Measurements from ENCODE around the gene DDTL. TPM values are rescaled to one million over a fixed set of nuclear protein-coding genes. Genes with fewer than 3 reads are reported as not detected.
A peak's percentile ranks its signal among the peaks of the same experiment; 100 is the strongest.
"Not testable (repeated sequence)": the region's sequence is repeated elsewhere in the genome, so short reads cannot be mapped to it uniquely, and the experiment has no call there.

The DDTL gene
- total RNA-seq (2013): 3.2 TPM
- under 1 TPM in 2 of 3 donors, not detected in 1; 0.25 to 0.41 TPM for polyA plus RNA-seq
- polyA minus RNA-seq: 0.42 TPM in 1 of 2 replicates, not detected in the other
- 0 to 1.1 (median 0.67) reads per million in 11 experiments for total RNA-seq

DNA sequence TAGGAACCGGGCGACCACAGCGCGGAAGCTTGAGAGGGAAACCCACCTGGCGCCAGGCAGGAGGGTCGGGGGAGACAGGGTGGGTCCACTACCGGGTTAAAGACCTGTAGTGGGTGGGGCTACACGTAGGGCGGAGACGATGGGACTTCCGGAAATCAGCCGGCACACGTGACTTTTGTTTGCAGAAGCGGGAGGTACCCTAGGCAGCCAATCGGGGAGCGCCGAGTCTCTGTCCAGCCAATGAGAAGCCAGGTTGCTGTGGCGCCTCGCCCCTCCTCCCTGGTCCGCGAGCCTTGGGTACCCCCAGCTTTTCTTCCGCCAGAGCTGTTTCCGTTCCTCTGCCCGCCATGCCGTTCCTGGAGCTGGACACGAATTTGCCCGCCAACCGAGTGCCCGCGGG, at the start of gene DDTL:
TSS of gene DDTL (plus strand) at position 321 of the 400 bp plus-strand sequence. CDS start at position 348, 27 bp downstream.
- intact Hi-C loops (cut with micrococcal nuclease); H2AFZ ChIP-seq (ENCODE audit: insufficient read depth, low read depth, low read length, poor library complexity, severe bottlenecking); H3K27ac Mint-ChIP-seq; H3K4me1 Mint-ChIP-seq; H3K4me1 ChIP-seq (ENCODE audit: control insufficient read depth in 1 of 2, insufficient read depth in 2 of 2, low read length in 2 of 2); H3K4me2 ChIP-seq (replicated peaks; ENCODE audit: extremely low read depth, low read length, poor library complexity, severe bottlenecking); H3K27me3 Mint-ChIP-seq (ENCODE audit: low read depth in 3 of 3); DNase-seq; H3K4me3 Mint-ChIP-seq; H3K9me3 ChIP-seq (replicated peaks in 1 of 2; ENCODE audit: control insufficient read depth in 1 of 2, insufficient read depth in 1 of 2, low read length in 2 of 2); H3K9ac ChIP-seq (ENCODE audit: insufficient read depth, low read length, poor library complexity, severe bottlenecking); H3K4me3 ChIP-seq (replicated peaks in 1 of 3; ENCODE audit: low read depth in 2 of 3, low read length in 3 of 3); H3K27me3 ChIP-seq (ENCODE audit: control insufficient read depth in 2 of 2, insufficient read depth in 2 of 2, low read length in 2 of 2); H3K27ac ChIP-seq (ENCODE audit: low read depth in 1 of 2, low read length in 2 of 2); H3K9me3 Mint-ChIP-seq: not testable (repeated sequence)
- no CpG with 5 or more reads among the region's 30 CpGs for WGBS (ENCODE audit: insufficient coverage)
- Histone ChIP-seq H3K79me2 (ENCODE audit: insufficient read depth, low read length) (peaks cover 13% of the 10 kb centered on the region), H4K20me1 (ENCODE audit: insufficient read depth, low read length) (peaks cover 26% of the 10 kb centered on the region), H3K36me3 (replicated peaks in 1 of 2; ENCODE audit: control insufficient read depth in 1 of 2, insufficient read depth in 2 of 2, low read length in 2 of 2) (peaks cover 21 to 27% of the 10 kb centered on the region in 2 donors)
- peaks cover 24 to 26% of the 10 kb centered on the region in 2 donors for H3K36me3 Mint-ChIP-seq

DNA sequence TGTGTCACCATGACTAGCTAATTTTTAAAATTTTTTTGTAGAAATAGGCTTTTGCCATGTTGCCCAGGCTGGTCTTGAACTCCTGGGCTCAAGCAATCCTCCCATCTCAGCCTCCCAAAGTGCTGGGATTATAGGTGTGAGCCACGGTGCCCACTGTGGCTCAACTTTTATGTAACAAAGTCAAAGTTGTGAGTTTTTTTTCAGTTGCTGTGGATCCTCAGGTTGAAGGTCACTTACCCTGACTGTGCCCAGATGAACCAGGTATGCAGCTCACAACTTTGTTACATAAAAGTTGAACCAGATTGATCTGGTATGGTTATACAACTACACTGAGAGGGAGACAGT, 46.4 kb upstream of the DDTL start:
- H3K79me2 ChIP-seq (ENCODE audit: insufficient read depth, low read length); H3K4me1 ChIP-seq (ENCODE audit: control insufficient read depth in 1 of 2, insufficient read depth in 2 of 2, low read length in 2 of 2); H3K27me3 ChIP-seq (ENCODE audit: control insufficient read depth in 2 of 2, insufficient read depth in 2 of 2, low read length in 2 of 2); H3K4me1 Mint-ChIP-seq; intact Hi-C loops (cut with micrococcal nuclease); H3K9ac ChIP-seq (ENCODE audit: insufficient read depth, low read length, poor library complexity, severe bottlenecking); H3K4me3 ChIP-seq (replicated peaks in 1 of 3; ENCODE audit: low read depth in 2 of 3, low read length in 3 of 3); H3K9me3 ChIP-seq (replicated peaks in 1 of 2; ENCODE audit: control insufficient read depth in 1 of 2, insufficient read depth in 1 of 2, low read length in 2 of 2); H3K4me2 ChIP-seq (replicated peaks; ENCODE audit: extremely low read depth, low read length, poor library complexity, severe bottlenecking); H2AFZ ChIP-seq (ENCODE audit: insufficient read depth, low read depth, low read length, poor library complexity, severe bottlenecking); DNase-seq; H3K4me3 Mint-ChIP-seq; H3K27ac ChIP-seq (ENCODE audit: low read depth in 1 of 2, low read length in 2 of 2): not testable (repeated sequence)
- Mint-ChIP-seq H3K27ac (peak overlapping the region in 1 of 7 donors; percentile 79), H3K36me3 (peaks cover 39 to 46% of the 10 kb centered on the region in 2 donors), H3K9me3 (peaks cover 9 to 15% (median 10%) of the 10 kb centered on the region in 7 donors), H3K27me3 (ENCODE audit: low read depth in 3 of 3) (peaks cover 2 to 23% (median 15%) of the 10 kb centered on the region in 3 donors)
- WGBS (ENCODE audit: insufficient coverage): no CpG with 5 or more reads among the region's 1 CpG
- peaks cover 12% of the 10 kb centered on the region for H4K20me1 ChIP-seq (ENCODE audit: insufficient read depth, low read length)
- peaks cover 27 to 75% of the 10 kb centered on the region in 2 donors for H3K36me3 ChIP-seq (replicated peaks in 1 of 2; ENCODE audit: control insufficient read depth in 1 of 2, insufficient read depth in 2 of 2, low read length in 2 of 2)

DNA sequence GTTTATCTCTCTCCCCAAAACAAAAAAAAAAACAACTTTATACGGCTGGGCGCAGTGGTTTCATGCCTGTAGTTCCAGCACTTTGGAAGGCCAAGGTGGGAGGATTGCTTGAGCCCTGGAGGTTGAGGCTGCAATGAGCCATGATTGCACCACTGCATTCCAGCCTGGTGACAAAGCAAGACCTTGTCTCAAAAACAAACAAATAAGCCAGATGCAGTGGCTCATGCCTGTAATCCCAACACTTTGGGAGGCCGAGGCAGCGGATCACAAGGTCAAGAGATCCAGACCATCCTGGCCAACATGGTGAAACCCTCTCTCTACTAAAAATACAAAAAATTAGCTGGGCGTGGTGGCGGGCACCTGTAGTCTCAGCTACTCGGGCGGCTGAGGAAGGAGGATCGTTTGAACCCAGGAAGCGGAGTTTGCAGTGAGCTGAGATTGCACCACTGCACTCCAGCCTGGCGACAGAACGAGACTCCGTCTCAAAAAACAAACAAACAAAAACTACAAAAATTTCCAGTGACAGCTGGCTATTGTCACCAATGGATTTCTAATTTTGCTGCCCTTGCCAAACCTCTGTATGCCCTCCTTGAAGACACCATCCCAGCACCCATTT, 45.0 kb upstream of the DDTL start:
- H3K4me3 Mint-ChIP-seq; DNase-seq; H3K27ac ChIP-seq (ENCODE audit: low read depth in 1 of 2, low read length in 2 of 2); H3K4me2 ChIP-seq (replicated peaks; ENCODE audit: extremely low read depth, low read length, poor library complexity, severe bottlenecking); H3K4me3 ChIP-seq (replicated peaks in 1 of 3; ENCODE audit: low read depth in 2 of 3, low read length in 3 of 3); H3K27ac Mint-ChIP-seq; H3K4me1 Mint-ChIP-seq; H3K27me3 ChIP-seq (ENCODE audit: control insufficient read depth in 2 of 2, insufficient read depth in 2 of 2, low read length in 2 of 2); H3K79me2 ChIP-seq (ENCODE audit: insufficient read depth, low read length); intact Hi-C loops (cut with micrococcal nuclease); H3K4me1 ChIP-seq (ENCODE audit: control insufficient read depth in 1 of 2, insufficient read depth in 2 of 2, low read length in 2 of 2); H3K9ac ChIP-seq (ENCODE audit: insufficient read depth, low read length, poor library complexity, severe bottlenecking); H2AFZ ChIP-seq (ENCODE audit: insufficient read depth, low read depth, low read length, poor library complexity, severe bottlenecking): not testable (repeated sequence)
- peaks cover 14 to 28% (median 23%) of the 10 kb centered on the region in 7 donors for H3K9me3 Mint-ChIP-seq
- Histone ChIP-seq H3K36me3 (replicated peaks in 1 of 2; ENCODE audit: control insufficient read depth in 1 of 2, insufficient read depth in 2 of 2, low read length in 2 of 2) (peaks cover 36 to 88% of the 10 kb centered on the region in 2 donors), H4K20me1 (ENCODE audit: insufficient read depth, low read length) (peaks cover 12% of the 10 kb centered on the region), H3K9me3 (replicated peaks in 1 of 2; ENCODE audit: control insufficient read depth in 1 of 2, insufficient read depth in 1 of 2, low read length in 2 of 2) (peaks cover 16 to 19% of the 10 kb centered on the region in 2 donors)
- 92% methylated on average over 9 of the region's 13 CpGs for WGBS (ENCODE audit: insufficient coverage)
- H3K36me3 Mint-ChIP-seq: peaks cover 50 to 56% of the 10 kb centered on the region in 2 donors
- peaks cover 2 to 24% (median 16%) of the 10 kb centered on the region in 3 donors for H3K27me3 Mint-ChIP-seq (ENCODE audit: low read depth in 3 of 3)

Data from CD14-positive monocyte (primary cell).